B cell (primary cell): Measurements from ENCODE around the gene C7orf25. TPM values are rescaled to one million over a fixed set of nuclear protein-coding genes. Genes with fewer than 3 reads are reported as not detected.

Source experiments
- ATAC-seq: fragments of 200-7000 bp; cut with Tn5 transposase; one replicate; pipeline ENCODE4 v1.10.0; 2021; ENCODE audit warnings: low read depth, mild to moderate bottlenecking, moderate number of reproducible peaks, moderate library complexity
- CTCF ChIA-PET: fragments of 350-600 bp; sonication (Branson Sonifier 250); formaldehyde crosslinking; loops from one replicate; lab custom pipeline; 2021; ENCODE audit warnings: antibody characterized with exemption, inconsistent platforms; lab: Charles Lee
- POLR2A ChIA-PET: fragments of 350-600 bp; sonication (Branson Sonifier 250); formaldehyde crosslinking; loops from one replicate; lab custom pipeline; 2021; ENCODE audit warnings: antibody characterized with exemption; lab: Charles Lee
- DNase-seq: peaks from one replicate; pipeline ENCODE4 v3.0.0; 2013
- H2AFZ ChIP-seq: 2 replicates; pipeline ENCODE4 v1.6.1; 2012; ENCODE audit warnings: mild to moderate bottlenecking, low read depth, low read length; ENCODE audit not compliant: insufficient read depth, poor library complexity, severe bottlenecking
- H3K27ac ChIP-seq, 2 donors: 1 replicate in 1 of 2; 2 replicates in 1 of 2; pipeline ENCODE4 v1.5.1; 2012 to 2013; ENCODE audit warnings: low read length in 2 of 2, mild to moderate bottlenecking in 2 of 2, moderate library complexity in 1 of 2
- H3K27me3 ChIP-seq, 4 experiments: fragments of 200-600 bp in 1 of 4; sonication (generic) in 1 of 4; replicated peaks in 1 of 4; 1 replicate in 2 of 4; 2 replicates in 2 of 4; pipeline versions ENCODE4 v1.6.1 to v1.7.0; 2013 to 2016; ENCODE audit warnings: low read length in 3 of 4, mild to moderate bottlenecking in 2 of 4, mixed read lengths in 1 of 4, moderate library complexity in 1 of 4; ENCODE audit not compliant: insufficient read depth in 4 of 4, control insufficient read depth in 3 of 4; ENCODE audit errors: control extremely low read depth in 1 of 4
- H3K36me3 ChIP-seq, 2 experiments: replicated peaks in 1 of 2; 1 replicate in 1 of 2; 2 replicates in 1 of 2; pipeline versions ENCODE4 v1.6.1 to v1.7.1; 2013; ENCODE audit warnings: low read length in 1 of 2; ENCODE audit not compliant: insufficient read depth in 2 of 2, control insufficient read depth in 1 of 2; ENCODE audit errors: control extremely low read depth in 1 of 2, extremely low read depth in 1 of 2
- H3K4me1 ChIP-seq, 2 donors: fragments of 200-600 bp in 1 of 2; sonication (generic) in 1 of 2; 1 replicate in 1 of 2; 2 replicates in 1 of 2; pipeline versions ENCODE4 v1.5.1 to v1.6.1; 2013 to 2017; ENCODE audit warnings: low read length in 2 of 2; ENCODE audit not compliant: control insufficient read depth in 2 of 2, insufficient read depth in 2 of 2
- H3K4me2 ChIP-seq: replicated peaks from 2 replicates; pipeline ENCODE3; 2012; ENCODE audit warnings: mild to moderate bottlenecking, low read depth, low read length; ENCODE audit not compliant: poor library complexity, severe bottlenecking
- H3K4me3 ChIP-seq, 5 experiments: fragments of 200-600 bp in 1 of 5; sonication (generic) in 1 of 5; 1 replicate in 3 of 5; 2 replicates in 2 of 5; pipeline versions ENCODE4 v1.5.1 to v1.7.0; 2011 to 2016; ENCODE audit warnings: low read length in 4 of 5, mild to moderate bottlenecking in 4 of 5, low read depth in 2 of 5, control low read depth in 1 of 5, moderate library complexity in 1 of 5; ENCODE audit not compliant: insufficient read depth in 1 of 5; ENCODE audit errors: control extremely low read depth in 1 of 5, extremely low read depth in 1 of 5
- H3K79me2 ChIP-seq: fragments of 200-600 bp; sonication (generic); one replicate; pipeline ENCODE4 v1.6.0; 2016; ENCODE audit warnings: low read length; ENCODE audit not compliant: control insufficient read depth, insufficient read depth
- H3K9ac ChIP-seq: fragments of 200-600 bp; sonication (generic); 2 replicates; pipeline ENCODE4 v1.6.1; 2017; ENCODE audit warnings: mild to moderate bottlenecking, low read length, moderate library complexity
- H3K9me3 ChIP-seq, 3 donors: one replicate each; pipeline versions ENCODE4 v1.6.1 to v1.7.1; 2013; ENCODE audit warnings: low read length in 2 of 3; ENCODE audit not compliant: control insufficient read depth in 2 of 3, insufficient read depth in 1 of 3; ENCODE audit errors: control extremely low read depth in 1 of 3
- H4K20me1 ChIP-seq: 2 replicates; pipeline ENCODE4 v1.6.0; 2012; ENCODE audit warnings: mild to moderate bottlenecking, low read length; ENCODE audit not compliant: insufficient read depth, control insufficient read depth, poor library complexity, severe bottlenecking
- H3K27ac Mint-ChIP-seq: one replicate; pipeline ENCODE4 v1.8.0; 2021; ENCODE audit warnings: mixed read lengths
- H3K27me3 Mint-ChIP-seq: one replicate; pipeline ENCODE4 v1.8.0; 2021; ENCODE audit warnings: mixed read lengths
- H3K4me1 Mint-ChIP-seq: one replicate; pipeline ENCODE4 v1.8.0; 2021; ENCODE audit warnings: mixed read lengths
- H3K4me3 Mint-ChIP-seq: one replicate; pipeline ENCODE4 v1.8.0; 2021; ENCODE audit warnings: mixed read lengths
- H3K9me3 Mint-ChIP-seq: one replicate; pipeline ENCODE4 v1.8.0; 2022; ENCODE audit warnings: mixed read lengths; ENCODE audit not compliant: insufficient read depth
- EZH2 ChIP-seq: IDR thresholded peaks from 2 replicates; pipeline ENCODE4 v1.6.1; 2012; ENCODE audit warnings: borderline replicate concordance, low read depth, mild to moderate bottlenecking, moderate library complexity, low read length; ENCODE audit not compliant: insufficient read depth, poor library complexity, severe bottlenecking
- WGBS: methylation state at CpG from one replicate; pipeline ENCODE4 v1.1.5; 2013; ENCODE audit warnings: missing lambda C conversion rate; ENCODE audit not compliant: insufficient coverage; 5-methylcytosine and 5-hydroxymethylcytosine counted together
- intact Hi-C: fragments of 100-400 bp; cut with micrococcal nuclease; formaldehyde crosslinking; loops from one replicate; pipeline ENCODE4 v1.10.0; 2022
- polyA plus RNA-seq: library from polyadenylated mRNA; depleted of rRNA; stranded (reverse); fragments of >200 nt; gene quantifications from 2 replicates; pipeline ENCODE4 v1.2.3, GENCODE V29; 2012
- total RNA-seq, 2 donors: library from RNA; stranded (reverse); fragments of 120-200 nt in 1 of 2; gene quantifications; 1 replicate in 1 of 2; 2 replicates in 1 of 2; pipeline versions ENCODE4 v1.2.3 to v1.2.4, GENCODE V29; 2013 to 2022
- TF ChIP-seq, protein P1 (sequence below): fragments of 200-600 bp; IDR thresholded peaks from one replicate; pipeline ENCODE4 v1.8.0; 2022; ENCODE audit warnings: antibody characterized with exemption, mild to moderate bottlenecking

The C7orf25 gene
- total and polyA plus RNA-seq, 2 donors (not counting 1 experiment from before 2014, with no cell fraction given): 2.1 to 11.8 TPM

DNA sequence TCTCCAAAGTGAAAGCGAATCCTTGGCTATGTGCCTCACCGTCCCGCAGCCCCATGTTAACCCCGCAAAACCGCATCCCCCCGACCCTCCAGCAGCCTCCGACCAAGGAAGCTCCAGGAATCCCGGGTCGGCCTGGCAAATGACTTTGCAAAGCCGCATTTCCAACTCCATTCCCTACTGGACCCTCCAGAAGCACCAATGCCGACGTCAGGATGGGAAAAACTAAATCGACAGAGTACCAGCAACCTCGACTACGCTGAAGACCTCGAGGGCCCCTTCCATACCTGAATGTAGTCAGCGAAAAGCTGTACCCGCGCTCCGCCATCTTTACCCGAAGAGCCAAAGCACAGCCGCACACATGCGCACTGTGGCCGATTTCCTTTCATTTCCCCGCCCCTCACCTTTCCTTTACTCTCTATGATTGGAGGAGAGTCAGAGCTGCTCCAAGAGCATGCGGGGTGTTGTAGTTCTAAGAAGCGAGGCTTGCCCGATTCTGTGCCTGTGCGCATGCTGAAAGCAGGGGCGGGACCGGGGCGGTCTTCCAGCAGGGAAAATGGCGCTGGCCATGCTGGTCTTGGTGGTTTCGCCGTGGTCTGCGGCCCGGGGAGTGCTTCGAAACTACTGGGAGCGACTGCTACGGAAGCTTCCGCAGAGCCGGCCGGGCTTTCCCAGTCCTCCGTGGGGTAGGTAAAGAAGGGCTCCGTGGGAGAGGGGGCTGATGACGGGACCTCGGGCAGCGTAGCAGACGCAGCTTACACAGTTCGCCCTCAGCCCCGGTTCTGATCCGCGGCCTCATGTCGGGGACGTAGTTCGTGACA lies 20.2 kb upstream of the C7orf25 start, which contains the start of the genes MRPL32 and PSMA2:
TSS of gene MRPL32 (plus strand) at position 543 of the 818 bp plus-strand sequence. CDS start at position 554, 11 bp downstream.
TSS of gene PSMA2 (minus strand) at position 341 of the 818 bp plus-strand sequence. CDS start at position 325, 16 bp downstream.
- under 1% methylated on average over 50 of the region's 56 CpGs for WGBS
- H3K9ac ChIP-seq: peak within 1 kb of the TSS; percentile 92
- no peaks in the 10 kb centered on the region for H3K27me3 ChIP-seq
- intact Hi-C loops: loop anchor here (1.0 to 2.0 kb wide), 5 partner anchors 20 to 937 kb away; partner anchors contain the start of genes C7orf25, COA1, MRPS24 and STK17A
- POLR2A ChIA-PET: interaction anchor here (0.7 to 1.7 kb wide), 7 partner anchors 20 to 718 kb away, joined by 3 to 7 read pairs (median 5); partner anchors contain the start of gene STK17A
- peak within 1 kb of the TSS; percentile 91 for H3K4me3 Mint-ChIP-seq
- H3K9me3 Mint-ChIP-seq: no peaks in the 10 kb centered on the region
- peaks cover 36 to 38% of the 10 kb centered on the region in 2 donors for H3K4me1 ChIP-seq
- DNase-seq (peak; percentile 97), ATAC-seq (peak; percentile 100)
- TF ChIP-seq EZH2: no peak
- TF ChIP-seq, protein P1, sequence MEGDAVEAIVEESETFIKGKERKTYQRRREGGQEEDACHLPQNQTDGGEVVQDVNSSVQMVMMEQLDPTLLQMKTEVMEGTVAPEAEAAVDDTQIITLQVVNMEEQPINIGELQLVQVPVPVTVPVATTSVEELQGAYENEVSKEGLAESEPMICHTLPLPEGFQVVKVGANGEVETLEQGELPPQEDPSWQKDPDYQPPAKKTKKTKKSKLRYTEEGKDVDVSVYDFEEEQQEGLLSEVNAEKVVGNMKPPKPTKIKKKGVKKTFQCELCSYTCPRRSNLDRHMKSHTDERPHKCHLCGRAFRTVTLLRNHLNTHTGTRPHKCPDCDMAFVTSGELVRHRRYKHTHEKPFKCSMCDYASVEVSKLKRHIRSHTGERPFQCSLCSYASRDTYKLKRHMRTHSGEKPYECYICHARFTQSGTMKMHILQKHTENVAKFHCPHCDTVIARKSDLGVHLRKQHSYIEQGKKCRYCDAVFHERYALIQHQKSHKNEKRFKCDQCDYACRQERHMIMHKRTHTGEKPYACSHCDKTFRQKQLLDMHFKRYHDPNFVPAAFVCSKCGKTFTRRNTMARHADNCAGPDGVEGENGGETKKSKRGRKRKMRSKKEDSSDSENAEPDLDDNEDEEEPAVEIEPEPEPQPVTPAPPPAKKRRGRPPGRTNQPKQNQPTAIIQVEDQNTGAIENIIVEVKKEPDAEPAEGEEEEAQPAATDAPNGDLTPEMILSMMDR: no peak
- peaks cover 67% of the 10 kb centered on the region for H3K4me1 Mint-ChIP-seq
- CTCF ChIA-PET: interaction anchor here (0.7 to 3.7 kb wide), 11 partner anchors 10 to 907 kb away, joined by 3 to 35 read pairs (median 4); partner anchors contain the start of genes C7orf25 and STK17A
- peaks cover 2 to 21% of the 10 kb centered on the region in 2 experiments for H3K36me3 ChIP-seq
- H2AFZ ChIP-seq: peak within 1 kb of the TSS; percentile 92
- H3K4me3 ChIP-seq: peak within 1 kb of the TSS; percentile 79 to 98 (median 90)
- peaks cover 73% of the 10 kb centered on the region for H3K79me2 ChIP-seq
- H3K9me3 ChIP-seq: no peaks in the 10 kb centered on the region
- H4K20me1 ChIP-seq: peaks cover 6% of the 10 kb centered on the region
- H3K27me3 Mint-ChIP-seq: no peaks in the 10 kb centered on the region
- H3K27ac Mint-ChIP-seq: peak within 1 kb of the TSS; percentile 94
- peak within 1 kb of the TSS; percentile 77 to 88 for H3K27ac ChIP-seq
- peak within 1 kb of the TSS; percentile 74 for H3K4me2 ChIP-seq
